ENCODE measurements around the gene CDH23. TPM values are rescaled to one million over a fixed set of nuclear protein-coding genes. Genes with fewer than 3 reads are reported as not detected.

Gene CDH23
- total RNA-seq, 2 donors from 2014 or later = 28.5 to 58.7 TPM

- no peak for DNase-seq
Measured at GRCh38 chr10:71715860-71716259, 319.1 kb downstream of the CDH23 start.

GRCh38 chr10:71716426-71716825, 319.7 kb downstream of the CDH23 start:
- DNase-seq = no peak
- intact Hi-C loops (cut with DNase I) = no loop called here
- Histone ChIP-seq H3K27ac (no peak overlapping the region), H3K27me3 (no peaks in the 10 kb centered on the region), H3K9me3 (no peaks in the 10 kb centered on the region), H3K4me3 (no peak overlapping the region), H3K36me3 (replicated peaks in 1 of 2; ENCODE audit: insufficient read depth in 1 of 2, low read depth in 2 of 2) (no peaks in the 10 kb centered on the region), H3K4me1 (peaks cover 17% of the 10 kb centered on the region)
- no peak for ATAC-seq
- TF ChIP-seq POLR2A (IDR thresholded peaks at IDR 0.05) (no peak), CTCF (IDR thresholded peaks at IDR 0.05) (no peak)
- 74 to 81% methylated on average over 5 of the region's 5 CpGs for WGBS, 2 donors

More at GRCh38 chr10:71715860-71716259, 319.1 kb downstream of the CDH23 start:
- H3K4me3 ChIP-seq = no peak overlapping the region
- H3K27me3 ChIP-seq = no peaks in the 10 kb centered on the region
- WGBS, 2 donors = 70 to 71% methylated on average over 8 to 18 of the region's 20 CpGs
- H3K9me3 ChIP-seq = no peaks in the 10 kb centered on the region
- no peak overlapping the region for H3K27ac ChIP-seq
- TF ChIP-seq CTCF (IDR thresholded peaks at IDR 0.05) = no peak
- TF ChIP-seq POLR2A (IDR thresholded peaks at IDR 0.05) = no peak
- peaks cover 17% of the 10 kb centered on the region for H3K4me1 ChIP-seq
- no peak for ATAC-seq
- intact Hi-C loops (cut with DNase I) = no loop called here
- H3K36me3 ChIP-seq (replicated peaks in 1 of 2; ENCODE audit: insufficient read depth in 1 of 2, low read depth in 2 of 2) = no peaks in the 10 kb centered on the region

GRCh38 chr10:71717056-71717455, 320.3 kb downstream of the CDH23 start:
- no peak overlapping the region for H3K4me3 ChIP-seq

GRCh38 chr10:71717551-71717951, 320.8 kb downstream of the CDH23 start:
- Histone ChIP-seq H3K27me3 (no peaks in the 10 kb centered on the region), H3K4me1 (peaks cover 17% of the 10 kb centered on the region), H3K4me3 (no peak overlapping the region), H3K36me3 (replicated peaks in 1 of 2; ENCODE audit: insufficient read depth in 1 of 2, low read depth in 2 of 2) (no peaks in the 10 kb centered on the region), H3K9me3 (no peaks in the 10 kb centered on the region), H3K27ac (no peak overlapping the region)
- ATAC-seq = no peak
- TF ChIP-seq POLR2A (IDR thresholded peaks at IDR 0.05) = no peak
- no peak for TF ChIP-seq CTCF (IDR thresholded peaks at IDR 0.05)
- DNase-seq = no peak
- 50 to 62% methylated on average over 2 of the region's 2 CpGs for WGBS, 2 donors
- intact Hi-C loops (cut with DNase I) = no loop called here

More at GRCh38 chr10:71717056-71717455, 320.3 kb downstream of the CDH23 start:
- Histone ChIP-seq H3K36me3 (replicated peaks in 1 of 2; ENCODE audit: insufficient read depth in 1 of 2, low read depth in 2 of 2) (no peaks in the 10 kb centered on the region), H3K27me3 (no peaks in the 10 kb centered on the region), H3K27ac (no peak overlapping the region), H3K9me3 (no peaks in the 10 kb centered on the region), H3K4me1 (peaks cover 17% of the 10 kb centered on the region)
- DNase-seq = no peak
- intact Hi-C loops (cut with DNase I) = no loop called here
- no peak for ATAC-seq
- WGBS, 2 donors = 81 to 85% methylated on average over 3 to 4 of the region's 4 CpGs
- no peak for TF ChIP-seq POLR2A (IDR thresholded peaks at IDR 0.05)
- TF ChIP-seq CTCF (IDR thresholded peaks at IDR 0.05) = no peak

GRCh38 chr10:71718165-71718698, 321.5 kb downstream of the CDH23 start:
- intact Hi-C loops (cut with DNase I) = no loop called here
- no peak for TF ChIP-seq POLR2A (IDR thresholded peaks at IDR 0.05)
- TF ChIP-seq CTCF (IDR thresholded peaks at IDR 0.05) = no peak
- DNase-seq (no peak), ATAC-seq (no peak)
- H3K27ac ChIP-seq = no peak overlapping the region
- WGBS, 2 donors = 70 to 83% methylated on average over 4 to 10 of the region's 10 CpGs
- H3K36me3 ChIP-seq (replicated peaks in 1 of 2; ENCODE audit: insufficient read depth in 1 of 2, low read depth in 2 of 2) = no peaks in the 10 kb centered on the region
- H3K9me3 ChIP-seq = no peaks in the 10 kb centered on the region
- no peaks in the 10 kb centered on the region for H3K27me3 ChIP-seq
- H3K4me1 ChIP-seq = peaks cover 15% of the 10 kb centered on the region
- H3K4me3 ChIP-seq = no peak overlapping the region
